ENCODE data around the gene ZNF761.
"Not testable (repeated sequence)": the region's sequence is repeated elsewhere in the genome, so short reads cannot be mapped to it uniquely, and the experiment has no call there.

Gene ZNF761

GRCh38 chr19:53420520-53421315, 11.1 kb upstream of the ZNF761 start:
- not testable (repeated sequence) for H3K27me3 ChIP-seq (ENCODE audit: control insufficient read depth, insufficient read depth, low read length); H3K9ac ChIP-seq (ENCODE audit: low read depth, low read length); H3K4me1 ChIP-seq (ENCODE audit: control insufficient read depth, insufficient read depth, low read length); H3K4me3 ChIP-seq (ENCODE audit: low read depth, low read length); H3K9me3 ChIP-seq (ENCODE audit: control insufficient read depth, insufficient read depth, low read length); H3K36me3 ChIP-seq (ENCODE audit: control insufficient read depth, insufficient read depth, low read length)

- Histone ChIP-seq H3K27me3 (ENCODE audit: control insufficient read depth, insufficient read depth, low read length) (no peaks in the 10 kb centered on the region), H3K36me3 (ENCODE audit: control insufficient read depth, insufficient read depth, low read length) (peaks cover 3% of the 10 kb centered on the region), H3K4me1 (ENCODE audit: control insufficient read depth, insufficient read depth, low read length) (peaks cover 2% of the 10 kb centered on the region), H3K4me3 (ENCODE audit: low read depth, low read length) (no peak overlapping the region), H3K9me3 (ENCODE audit: control insufficient read depth, insufficient read depth, low read length) (no peaks in the 10 kb centered on the region), H3K9ac (ENCODE audit: low read depth, low read length) (no peak overlapping the region)
Measured at GRCh38 chr19:53422551-53422950, 9.2 kb upstream of the ZNF761 start.

GRCh38 chr19:53423074-53423473, 8.7 kb upstream of the ZNF761 start:
- not testable (repeated sequence) for H3K9me3 ChIP-seq (ENCODE audit: control insufficient read depth, insufficient read depth, low read length); H3K27me3 ChIP-seq (ENCODE audit: control insufficient read depth, insufficient read depth, low read length); H3K36me3 ChIP-seq (ENCODE audit: control insufficient read depth, insufficient read depth, low read length); H3K4me1 ChIP-seq (ENCODE audit: control insufficient read depth, insufficient read depth, low read length); H3K9ac ChIP-seq (ENCODE audit: low read depth, low read length)
- peak overlapping the region; percentile 55 for H3K4me3 ChIP-seq (ENCODE audit: low read depth, low read length)

DNA sequence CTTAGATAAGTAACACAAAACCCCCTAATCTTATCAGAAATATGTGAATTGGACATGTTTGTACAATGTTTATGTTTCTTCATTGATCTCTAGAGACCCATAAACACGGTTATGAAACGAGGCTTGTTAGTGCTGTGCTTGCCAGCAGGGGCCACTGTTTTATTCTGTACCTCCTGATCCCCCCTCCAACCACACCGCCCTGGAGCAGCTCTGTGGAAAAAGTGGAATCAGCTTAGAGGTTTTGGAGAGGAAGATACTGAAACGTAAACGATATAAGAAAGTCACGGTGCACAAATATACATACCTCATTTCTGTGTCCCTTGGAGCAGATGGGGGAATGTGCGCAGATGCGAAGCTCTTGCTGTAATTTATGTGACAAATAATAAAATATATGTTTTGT, 8.1 kb upstream of the ZNF761 start:
- H3K36me3 ChIP-seq (ENCODE audit: control insufficient read depth, insufficient read depth, low read length); H3K4me3 ChIP-seq (ENCODE audit: low read depth, low read length); H3K4me1 ChIP-seq (ENCODE audit: control insufficient read depth, insufficient read depth, low read length); H3K9me3 ChIP-seq (ENCODE audit: control insufficient read depth, insufficient read depth, low read length); H3K27me3 ChIP-seq (ENCODE audit: control insufficient read depth, insufficient read depth, low read length); H3K9ac ChIP-seq (ENCODE audit: low read depth, low read length): not testable (repeated sequence)

DNA sequence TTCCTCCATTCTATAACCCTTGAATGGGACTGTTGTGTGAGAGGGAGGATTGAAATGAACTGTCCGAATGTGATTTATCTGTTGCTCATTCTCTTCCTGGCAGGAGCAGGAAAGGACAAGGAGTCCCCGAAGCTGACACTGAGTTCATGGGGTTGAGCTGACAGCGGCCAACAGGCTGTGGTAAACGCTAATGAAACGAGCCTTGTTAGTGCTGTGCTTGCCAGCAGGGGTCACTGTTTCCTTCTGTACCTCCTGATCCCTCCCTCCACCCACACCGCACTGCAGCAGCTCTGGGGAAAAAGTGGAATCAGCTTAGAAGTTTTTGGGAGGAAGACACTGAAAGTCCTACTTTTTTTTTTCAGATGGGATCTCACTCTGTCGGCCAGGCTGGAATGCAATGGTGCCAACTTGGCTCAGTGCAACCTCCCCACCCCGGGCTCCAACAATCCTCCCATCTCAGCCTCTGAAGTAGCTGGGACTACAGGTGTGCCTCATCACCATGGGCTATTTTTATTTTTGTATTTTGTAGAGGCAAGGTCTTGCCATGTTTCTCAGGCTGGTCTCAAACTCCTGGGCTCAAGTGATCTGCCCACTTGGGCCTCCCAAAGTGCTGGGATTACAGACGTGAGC, 6.7 kb upstream of the ZNF761 start:
- Histone ChIP-seq H3K4me1 (ENCODE audit: control insufficient read depth, insufficient read depth, low read length) (peaks cover 2% of the 10 kb centered on the region), H3K9me3 (ENCODE audit: control insufficient read depth, insufficient read depth, low read length) (no peaks in the 10 kb centered on the region), H3K36me3 (ENCODE audit: control insufficient read depth, insufficient read depth, low read length) (peaks cover 3% of the 10 kb centered on the region), H3K4me3 (ENCODE audit: low read depth, low read length) (no peak overlapping the region), H3K9ac (ENCODE audit: low read depth, low read length) (no peak overlapping the region), H3K27me3 (ENCODE audit: control insufficient read depth, insufficient read depth, low read length) (no peaks in the 10 kb centered on the region)

GRCh38 chr19:53432088-53432661, 391 bp downstream of the ZNF761 start:
- Histone ChIP-seq H3K9me3 (ENCODE audit: control insufficient read depth, insufficient read depth, low read length) (no peaks in the 10 kb centered on the region), H3K36me3 (ENCODE audit: control insufficient read depth, insufficient read depth, low read length) (peaks cover 13% of the 10 kb centered on the region), H3K9ac (ENCODE audit: low read depth, low read length) (peak overlapping the region; percentile 92), H3K27me3 (ENCODE audit: control insufficient read depth, insufficient read depth, low read length) (no peaks in the 10 kb centered on the region), H3K4me3 (ENCODE audit: low read depth, low read length) (peak overlapping the region; percentile 97), H3K4me1 (ENCODE audit: control insufficient read depth, insufficient read depth, low read length) (no peaks in the 10 kb centered on the region)

DNA sequence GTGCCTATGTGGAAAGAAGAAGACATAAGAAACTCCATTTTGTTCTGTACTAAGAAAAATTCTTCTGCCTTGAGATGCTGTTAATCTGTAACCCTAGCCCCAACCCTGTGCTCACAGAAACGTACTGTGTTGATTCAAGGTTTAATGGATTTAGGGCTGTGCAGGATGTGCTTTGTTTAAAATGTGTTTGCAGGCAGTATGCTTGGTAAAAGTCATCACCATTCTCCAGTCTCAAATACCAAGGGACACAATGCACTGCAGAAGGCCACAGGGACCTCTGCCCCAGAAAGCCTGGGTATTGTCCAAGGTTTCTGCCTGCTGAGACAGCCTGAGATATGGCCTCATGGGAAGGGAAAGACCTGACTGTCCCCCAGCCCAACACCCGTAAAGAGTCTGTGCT, 12.0 kb downstream of the ZNF761 start:
- peaks cover 49% of the 10 kb centered on the region for H3K36me3 ChIP-seq (ENCODE audit: control insufficient read depth, insufficient read depth, low read length)
- not testable (repeated sequence) for H3K27me3 ChIP-seq (ENCODE audit: control insufficient read depth, insufficient read depth, low read length); H3K9me3 ChIP-seq (ENCODE audit: control insufficient read depth, insufficient read depth, low read length)

DNA sequence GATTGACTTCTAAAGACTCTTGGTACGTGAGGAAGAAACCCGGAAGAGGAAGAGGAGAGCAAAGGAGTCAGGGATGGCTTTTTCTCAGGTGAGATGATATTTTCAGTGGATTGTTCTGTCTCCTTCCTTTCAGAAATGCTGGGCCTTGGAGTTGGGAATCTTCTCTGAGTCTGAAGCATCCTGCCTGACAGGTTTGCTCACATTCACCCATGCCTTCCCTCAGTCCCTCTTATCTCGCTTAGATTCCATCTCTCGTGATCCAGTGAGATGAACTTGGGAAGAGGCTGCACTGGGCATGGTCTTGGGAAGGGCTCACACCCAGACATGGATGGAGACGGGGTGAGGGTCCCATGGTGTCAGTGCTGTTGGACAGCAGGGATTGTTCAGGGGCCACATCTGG, 15.4 kb downstream of the ZNF761 start:
- not testable (repeated sequence) for H3K9me3 ChIP-seq (ENCODE audit: control insufficient read depth, insufficient read depth, low read length); H3K9ac ChIP-seq (ENCODE audit: low read depth, low read length); H3K4me3 ChIP-seq (ENCODE audit: low read depth, low read length); H3K4me1 ChIP-seq (ENCODE audit: control insufficient read depth, insufficient read depth, low read length); H3K27me3 ChIP-seq (ENCODE audit: control insufficient read depth, insufficient read depth, low read length)
- H3K36me3 ChIP-seq (ENCODE audit: control insufficient read depth, insufficient read depth, low read length) = peaks cover 39% of the 10 kb centered on the region

More for the DNA sequence above, 12.0 kb downstream of the ZNF761 start:
- H3K4me1 ChIP-seq (ENCODE audit: control insufficient read depth, insufficient read depth, low read length); H3K9ac ChIP-seq (ENCODE audit: low read depth, low read length); H3K4me3 ChIP-seq (ENCODE audit: low read depth, low read length): not testable (repeated sequence)

- Histone ChIP-seq H3K9me3 (ENCODE audit: control insufficient read depth, insufficient read depth, low read length) (peaks cover 10% of the 10 kb centered on the region), H3K4me3 (ENCODE audit: low read depth, low read length) (no peak overlapping the region), H3K4me1 (ENCODE audit: control insufficient read depth, insufficient read depth, low read length) (peaks cover 2% of the 10 kb centered on the region), H3K36me3 (ENCODE audit: control insufficient read depth, insufficient read depth, low read length) (peaks cover 46% of the 10 kb centered on the region), H3K27me3 (ENCODE audit: control insufficient read depth, insufficient read depth, low read length) (no peaks in the 10 kb centered on the region), H3K9ac (ENCODE audit: low read depth, low read length) (no peak overlapping the region)
Measured at GRCh38 chr19:53455828-53456227, 24.0 kb downstream of the ZNF761 start.

- H3K9ac ChIP-seq (ENCODE audit: low read depth, low read length); H3K27me3 ChIP-seq (ENCODE audit: control insufficient read depth, insufficient read depth, low read length); H3K4me1 ChIP-seq (ENCODE audit: control insufficient read depth, insufficient read depth, low read length); H3K4me3 ChIP-seq (ENCODE audit: low read depth, low read length); H3K9me3 ChIP-seq (ENCODE audit: control insufficient read depth, insufficient read depth, low read length): not testable (repeated sequence)
- peaks cover 21% of the 10 kb centered on the region for H3K36me3 ChIP-seq (ENCODE audit: control insufficient read depth, insufficient read depth, low read length)
Measured at GRCh38 chr19:53460131-53460721, 28.4 kb downstream of the ZNF761 start.

- Histone ChIP-seq H3K4me1 (ENCODE audit: control insufficient read depth, insufficient read depth, low read length) (peaks cover 2% of the 10 kb centered on the region), H3K36me3 (ENCODE audit: control insufficient read depth, insufficient read depth, low read length) (peaks cover 6% of the 10 kb centered on the region), H3K9me3 (ENCODE audit: control insufficient read depth, insufficient read depth, low read length) (peaks cover 5% of the 10 kb centered on the region), H3K4me3 (ENCODE audit: low read depth, low read length) (no peak overlapping the region), H3K27me3 (ENCODE audit: control insufficient read depth, insufficient read depth, low read length) (no peaks in the 10 kb centered on the region), H3K9ac (ENCODE audit: low read depth, low read length) (no peak overlapping the region)
Measured at GRCh38 chr19:53461866-53462265, 30.1 kb downstream of the ZNF761 start.

GRCh38 chr19:53462861-53463260, 31.1 kb downstream of the ZNF761 start:
- peak overlapping the region; percentile 58 for H3K4me3 ChIP-seq (ENCODE audit: low read depth, low read length)
- H3K9me3 ChIP-seq (ENCODE audit: control insufficient read depth, insufficient read depth, low read length) = no peaks in the 10 kb centered on the region
- no peaks in the 10 kb centered on the region for H3K36me3 ChIP-seq (ENCODE audit: control insufficient read depth, insufficient read depth, low read length)
- H3K9ac ChIP-seq (ENCODE audit: low read depth, low read length) = no peak overlapping the region
- H3K27me3 ChIP-seq (ENCODE audit: control insufficient read depth, insufficient read depth, low read length) = no peaks in the 10 kb centered on the region
- H3K4me1 ChIP-seq (ENCODE audit: control insufficient read depth, insufficient read depth, low read length) = peaks cover 2% of the 10 kb centered on the region
